ENCODE measurements around the gene CCDC60. TPM values are rescaled to one million over a fixed set of nuclear protein-coding genes. Genes with fewer than 3 reads are reported as not detected.

Gene CCDC60
- total and polyA plus RNA-seq, 2 donors from 2014 or later = not detected

DNA sequence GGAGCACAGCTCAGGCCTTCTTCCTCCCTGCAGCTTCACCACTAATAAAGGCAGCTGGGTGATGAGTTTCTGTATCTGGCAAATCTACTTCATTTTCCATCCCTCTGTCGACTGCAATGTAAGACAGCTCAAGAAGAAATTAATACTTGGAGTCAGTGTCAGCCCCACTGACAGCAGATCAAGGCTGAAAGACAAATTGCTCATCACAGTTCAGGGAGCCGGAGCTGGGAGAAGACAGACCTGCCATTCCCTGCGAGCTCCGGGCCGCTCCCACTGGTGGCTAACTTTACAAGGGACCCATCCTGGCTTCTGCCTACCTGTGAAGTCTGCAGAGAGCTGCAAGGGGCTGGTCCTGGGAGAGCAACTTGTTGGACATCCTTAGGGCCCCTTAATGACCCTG, 49.8 kb downstream of the CCDC60 start:
- intact Hi-C loops (cut with DNase I) = no loop called here
- H3K9ac ChIP-seq (ENCODE audit: low read length in 3 of 3) = no peak overlapping the region
- FAIRE-seq = no peak

DNA sequence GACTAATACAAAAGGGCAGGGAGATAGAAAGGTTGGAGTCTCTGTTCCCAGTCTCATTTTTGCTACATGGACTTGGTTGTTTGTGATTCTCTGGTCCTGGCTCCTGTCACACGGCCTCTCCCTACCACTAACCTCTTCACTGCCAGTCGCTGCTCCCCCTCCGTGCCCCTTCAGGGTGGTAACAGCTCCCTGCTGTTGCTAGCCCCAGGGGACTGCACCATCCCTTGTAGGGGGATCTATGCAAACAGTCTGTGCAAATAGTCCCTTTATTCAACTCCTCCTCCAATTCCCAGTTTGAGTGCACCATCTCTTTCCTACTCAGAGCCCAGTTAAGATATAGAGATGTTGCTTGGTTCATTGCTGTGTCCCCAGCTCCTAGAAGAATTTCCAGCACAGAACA, 51.1 kb downstream of the CCDC60 start:
- TF ChIP-seq, protein P1, sequence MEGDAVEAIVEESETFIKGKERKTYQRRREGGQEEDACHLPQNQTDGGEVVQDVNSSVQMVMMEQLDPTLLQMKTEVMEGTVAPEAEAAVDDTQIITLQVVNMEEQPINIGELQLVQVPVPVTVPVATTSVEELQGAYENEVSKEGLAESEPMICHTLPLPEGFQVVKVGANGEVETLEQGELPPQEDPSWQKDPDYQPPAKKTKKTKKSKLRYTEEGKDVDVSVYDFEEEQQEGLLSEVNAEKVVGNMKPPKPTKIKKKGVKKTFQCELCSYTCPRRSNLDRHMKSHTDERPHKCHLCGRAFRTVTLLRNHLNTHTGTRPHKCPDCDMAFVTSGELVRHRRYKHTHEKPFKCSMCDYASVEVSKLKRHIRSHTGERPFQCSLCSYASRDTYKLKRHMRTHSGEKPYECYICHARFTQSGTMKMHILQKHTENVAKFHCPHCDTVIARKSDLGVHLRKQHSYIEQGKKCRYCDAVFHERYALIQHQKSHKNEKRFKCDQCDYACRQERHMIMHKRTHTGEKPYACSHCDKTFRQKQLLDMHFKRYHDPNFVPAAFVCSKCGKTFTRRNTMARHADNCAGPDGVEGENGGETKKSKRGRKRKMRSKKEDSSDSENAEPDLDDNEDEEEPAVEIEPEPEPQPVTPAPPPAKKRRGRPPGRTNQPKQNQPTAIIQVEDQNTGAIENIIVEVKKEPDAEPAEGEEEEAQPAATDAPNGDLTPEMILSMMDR (IDR thresholded peaks at IDR 0.05; ENCODE audit: borderline replicate concordance, extremely low read depth, insufficient read depth) = no peak
- intact Hi-C loops (cut with DNase I) = no loop called here
- H3K9ac ChIP-seq (ENCODE audit: low read length in 3 of 3) = no peak overlapping the region
- H3K36me3 ChIP-seq (ENCODE audit: control insufficient read depth in 2 of 3, insufficient read depth in 3 of 3, low read length in 3 of 3) = no peaks in the 10 kb centered on the region
- H3K27me3 ChIP-seq (ENCODE audit: control insufficient read depth, insufficient read depth, low read length) = no peaks in the 10 kb centered on the region
- no peak overlapping the region for H3K27ac ChIP-seq (ENCODE audit: low read depth in 2 of 2, low read length in 2 of 2)
- peaks cover 0 to 5% (median 0%) of the 10 kb centered on the region in 3 donors for H3K9me3 ChIP-seq (ENCODE audit: control insufficient read depth in 2 of 3, insufficient read depth in 1 of 3, low read length in 3 of 3)
- H3K4me1 ChIP-seq (ENCODE audit: control insufficient read depth in 2 of 3, insufficient read depth in 2 of 3, low read depth in 1 of 3, low read length in 3 of 3) = no peaks in the 10 kb centered on the region
- FAIRE-seq (no peak), DNase-seq (no peak)
- no peak overlapping the region for H3K4me3 ChIP-seq (ENCODE audit: low read length in 3 of 3)

More for the DNA sequence above, 49.8 kb downstream of the CCDC60 start:
- Histone ChIP-seq H3K27ac (ENCODE audit: low read depth in 2 of 2, low read length in 2 of 2) (no peak overlapping the region), H3K27me3 (ENCODE audit: control insufficient read depth, insufficient read depth, low read length) (no peaks in the 10 kb centered on the region), H3K9me3 (ENCODE audit: control insufficient read depth in 2 of 3, insufficient read depth in 1 of 3, low read length in 3 of 3) (peaks cover 0 to 14% (median 0%) of the 10 kb centered on the region in 3 donors), H3K4me3 (ENCODE audit: low read length in 3 of 3) (no peak overlapping the region), H3K4me1 (ENCODE audit: control insufficient read depth in 2 of 3, insufficient read depth in 2 of 3, low read depth in 1 of 3, low read length in 3 of 3) (no peaks in the 10 kb centered on the region), H3K36me3 (ENCODE audit: control insufficient read depth in 2 of 3, insufficient read depth in 3 of 3, low read length in 3 of 3) (no peaks in the 10 kb centered on the region)
- DNase-seq = no peak
- TF ChIP-seq, protein P1 (IDR thresholded peaks at IDR 0.05; ENCODE audit: borderline replicate concordance, extremely low read depth, insufficient read depth) = no peak

DNA sequence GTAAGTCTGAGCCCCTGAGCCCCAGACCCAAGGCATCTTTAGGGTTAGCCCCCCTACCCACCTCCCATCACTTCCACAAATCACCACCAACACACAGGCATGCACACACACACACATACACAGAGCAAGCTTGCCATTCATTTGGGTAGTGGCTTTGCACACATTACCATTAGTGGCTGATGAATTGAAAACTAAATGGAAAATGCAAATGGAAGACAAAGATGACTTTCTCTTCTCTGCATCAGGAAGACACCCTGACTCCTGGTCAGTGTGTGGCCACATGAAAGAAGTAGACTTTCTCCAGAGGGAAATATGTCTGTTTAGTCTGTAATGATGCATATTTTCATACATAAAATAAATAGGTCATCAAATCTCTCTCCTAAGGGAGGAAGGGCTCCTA, 55.2 kb downstream of the CCDC60 start:
- FAIRE-seq = no peak
- Histone ChIP-seq H3K9me3 (ENCODE audit: control insufficient read depth in 2 of 3, insufficient read depth in 1 of 3, low read length in 3 of 3) (peaks cover 0 to 5% (median 0%) of the 10 kb centered on the region in 3 donors), H3K4me3 (ENCODE audit: low read length in 3 of 3) (no peak overlapping the region), H3K27me3 (ENCODE audit: control insufficient read depth, insufficient read depth, low read length) (no peaks in the 10 kb centered on the region), H3K27ac (ENCODE audit: low read depth in 2 of 2, low read length in 2 of 2) (no peak overlapping the region), H3K36me3 (ENCODE audit: control insufficient read depth in 2 of 3, insufficient read depth in 3 of 3, low read length in 3 of 3) (no peaks in the 10 kb centered on the region), H3K9ac (ENCODE audit: low read length in 3 of 3) (no peak overlapping the region), H3K4me1 (ENCODE audit: control insufficient read depth in 2 of 3, insufficient read depth in 2 of 3, low read depth in 1 of 3, low read length in 3 of 3) (no peaks in the 10 kb centered on the region)
- TF ChIP-seq, protein P1 (IDR thresholded peaks at IDR 0.05; ENCODE audit: borderline replicate concordance, extremely low read depth, insufficient read depth) = no peak
- DNase-seq = no peak
- intact Hi-C loops (cut with DNase I) = no loop called here

DNA sequence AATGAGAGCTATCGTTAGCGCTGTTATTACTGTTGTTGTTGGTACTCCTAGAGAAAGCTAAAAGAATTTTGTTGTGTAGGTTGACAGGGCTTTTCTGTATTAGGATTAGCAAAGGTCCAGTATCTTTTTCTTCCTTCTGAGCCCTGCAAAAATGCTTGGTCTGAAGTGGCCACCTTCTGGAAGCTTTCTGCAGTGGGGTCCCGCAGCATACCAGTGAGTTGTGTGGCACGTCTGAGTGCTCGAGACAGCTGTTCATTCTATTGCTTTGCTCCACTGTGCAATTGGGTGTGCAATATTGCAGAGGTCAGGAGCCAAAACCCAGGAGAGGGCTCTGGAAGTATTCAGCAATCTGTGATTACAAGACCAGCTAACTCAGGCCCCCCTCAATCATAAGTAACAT, 57.1 kb downstream of the CCDC60 start:
- intact Hi-C loops (cut with DNase I) = no loop called here
- FAIRE-seq = no peak
- Histone ChIP-seq H3K36me3 (ENCODE audit: control insufficient read depth in 2 of 3, insufficient read depth in 3 of 3, low read length in 3 of 3) (no peaks in the 10 kb centered on the region), H3K27me3 (ENCODE audit: control insufficient read depth, insufficient read depth, low read length) (no peaks in the 10 kb centered on the region), H3K9ac (ENCODE audit: low read length in 3 of 3) (no peak overlapping the region), H3K4me3 (ENCODE audit: low read length in 3 of 3) (no peak overlapping the region), H3K27ac (ENCODE audit: low read depth in 2 of 2, low read length in 2 of 2) (no peak overlapping the region), H3K4me1 (ENCODE audit: control insufficient read depth in 2 of 3, insufficient read depth in 2 of 3, low read depth in 1 of 3, low read length in 3 of 3) (no peaks in the 10 kb centered on the region), H3K9me3 (ENCODE audit: control insufficient read depth in 2 of 3, insufficient read depth in 1 of 3, low read length in 3 of 3) (no peaks in the 10 kb centered on the region)
- TF ChIP-seq, protein P1 (IDR thresholded peaks at IDR 0.05; ENCODE audit: borderline replicate concordance, extremely low read depth, insufficient read depth) = no peak
- DNase-seq = no peak

All from kidney (tissue), 14 donors.